ENCODE measurements around the gene HPN. TPM values are rescaled to one million over a fixed set of nuclear protein-coding genes. Genes with fewer than 3 reads are reported as not detected.

Gene HPN
- total and polyA plus RNA-seq, 7 donors: 1.6 to 17.7 (median 5.2) TPM

GRCh38 chr19:35015270-35015953 lies 26.1 kb upstream of the HPN start:
- WGBS, 3 donors: 84 to 88% (median 88%) methylated on average over 16 of the region's 16 CpGs
- intact Hi-C loops (cut with DNase I): no loop called here

GRCh38 chr19:35015954-35016351 lies 25.6 kb upstream of the HPN start:
- TF ChIP-seq CTCF (IDR thresholded peaks at IDR 0.05): no peak
- Histone ChIP-seq H3K4me1 (peaks cover 8% of the 10 kb centered on the region), H3K36me3 (ENCODE audit: insufficient read depth in 1 of 2, low read depth in 1 of 2) (peaks cover 0 to 87% of the 10 kb centered on the region in 2 donors), H3K9me3 (no peaks in the 10 kb centered on the region), H3K27ac (no peak overlapping the region), H3K4me3 (no peak overlapping the region), H3K27me3 (ENCODE audit: insufficient read depth in 3 of 3, low read length in 2 of 3) (no peaks in the 10 kb centered on the region)
- intact Hi-C loops (cut with DNase I): no loop called here
- DNase-seq: no peak
- 96 to 98% (median 98%) methylated on average over 6 of the region's 6 CpGs for WGBS, 3 donors
- no peak for ATAC-seq

More at GRCh38 chr19:35015270-35015953, 26.1 kb upstream of the HPN start:
- Histone ChIP-seq H3K27ac (no peak overlapping the region), H3K9me3 (no peaks in the 10 kb centered on the region), H3K27me3 (ENCODE audit: insufficient read depth in 3 of 3, low read length in 2 of 3) (no peaks in the 10 kb centered on the region), H3K4me3 (no peak overlapping the region), H3K4me1 (peaks cover 8% of the 10 kb centered on the region), H3K36me3 (ENCODE audit: insufficient read depth in 1 of 2, low read depth in 1 of 2) (peaks cover 0 to 87% of the 10 kb centered on the region in 2 donors)
- ATAC-seq (no peak), DNase-seq (peak in 1 of 2 donors; percentile 51)
- TF ChIP-seq CTCF (IDR thresholded peaks at IDR 0.05): no peak

GRCh38 chr19:35017507-35017906 lies 24.0 kb upstream of the HPN start:
- Histone ChIP-seq H3K4me3 (no peak overlapping the region), H3K9me3 (no peaks in the 10 kb centered on the region), H3K27ac (no peak overlapping the region), H3K4me1 (peaks cover 5% of the 10 kb centered on the region), H3K27me3 (ENCODE audit: insufficient read depth in 3 of 3, low read length in 2 of 3) (no peaks in the 10 kb centered on the region), H3K36me3 (ENCODE audit: insufficient read depth in 1 of 2, low read depth in 1 of 2) (peaks cover 0 to 87% of the 10 kb centered on the region in 2 donors)
- intact Hi-C loops (cut with DNase I): no loop called here
- no peak for TF ChIP-seq CTCF (IDR thresholded peaks at IDR 0.05)
- ATAC-seq (no peak), DNase-seq (no peak)
- WGBS, 3 donors: 67 to 91% (median 68%) methylated on average over 3 of the region's 3 CpGs

GRCh38 chr19:35018379-35018778 lies 23.1 kb upstream of the HPN start:
- Histone ChIP-seq H3K9me3 (no peaks in the 10 kb centered on the region), H3K27ac (no peak overlapping the region), H3K4me3 (no peak overlapping the region), H3K27me3 (ENCODE audit: insufficient read depth in 3 of 3, low read length in 2 of 3) (no peaks in the 10 kb centered on the region), H3K4me1 (no peaks in the 10 kb centered on the region), H3K36me3 (ENCODE audit: insufficient read depth in 1 of 2, low read depth in 1 of 2) (peaks cover 0 to 95% of the 10 kb centered on the region in 2 donors)
- ATAC-seq (no peak), DNase-seq (no peak)
- intact Hi-C loops (cut with DNase I): no loop called here
- WGBS, 3 donors: 91 to 96% (median 95%) methylated on average over 4 of the region's 4 CpGs
- TF ChIP-seq CTCF (IDR thresholded peaks at IDR 0.05): no peak

DNA sequence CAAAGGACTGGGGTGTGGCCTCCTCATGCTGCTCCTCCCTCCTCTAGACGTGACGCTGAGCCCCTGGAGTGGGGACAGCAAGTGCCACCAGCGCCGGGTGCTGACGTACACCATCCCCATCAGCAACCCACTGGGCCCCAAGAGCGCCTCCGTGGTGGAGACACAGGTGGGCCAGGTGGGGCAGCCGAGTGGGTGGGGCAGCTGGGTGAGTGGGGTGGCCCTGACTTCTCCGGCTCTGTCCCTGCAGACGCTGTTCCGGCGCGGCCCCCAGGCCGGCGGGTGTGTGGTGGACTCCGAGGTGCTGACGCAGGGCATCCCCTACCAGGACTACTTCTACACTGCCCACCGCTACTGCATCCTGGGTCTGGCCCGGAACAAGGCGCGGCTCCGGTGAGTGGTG lies 22.4 kb upstream of the HPN start:
- no peak for DNase-seq
- WGBS, 3 donors: 95 to 97% (median 95%) methylated on average over 21 to 22 of the region's 22 CpGs
- TF ChIP-seq CTCF (IDR thresholded peaks at IDR 0.05): no peak
- ATAC-seq: no peak
- H3K36me3 ChIP-seq (ENCODE audit: insufficient read depth in 1 of 2, low read depth in 1 of 2): peaks cover 0 to 99% of the 10 kb centered on the region in 2 donors
- H3K4me1 ChIP-seq: no peaks in the 10 kb centered on the region
- no peaks in the 10 kb centered on the region for H3K9me3 ChIP-seq
- H3K4me3 ChIP-seq: no peak overlapping the region
- H3K27ac ChIP-seq: no peak overlapping the region
- intact Hi-C loops (cut with DNase I): no loop called here
- H3K27me3 ChIP-seq (ENCODE audit: insufficient read depth in 3 of 3, low read length in 2 of 3): no peaks in the 10 kb centered on the region
